Tongue (tissue), 2 donors: ENCODE results near the gene PDZD7. TPM values are rescaled to one million over a fixed set of nuclear protein-coding genes. Genes with fewer than 3 reads are reported as not detected.

Experiments
- DNase-seq: peaks from one replicate; pipeline ENCODE4 v3.0.0-alpha.2; 2015
- total RNA-seq: library from RNA; depleted of rRNA; stranded (reverse); fragments of >200 nt; gene quantifications from one replicate; pipeline ENCODE4 v1.2.3, GENCODE V29; 2014

The PDZD7 gene
- total RNA-seq, 1 donor from 2014 or later: not detected

DNA sequence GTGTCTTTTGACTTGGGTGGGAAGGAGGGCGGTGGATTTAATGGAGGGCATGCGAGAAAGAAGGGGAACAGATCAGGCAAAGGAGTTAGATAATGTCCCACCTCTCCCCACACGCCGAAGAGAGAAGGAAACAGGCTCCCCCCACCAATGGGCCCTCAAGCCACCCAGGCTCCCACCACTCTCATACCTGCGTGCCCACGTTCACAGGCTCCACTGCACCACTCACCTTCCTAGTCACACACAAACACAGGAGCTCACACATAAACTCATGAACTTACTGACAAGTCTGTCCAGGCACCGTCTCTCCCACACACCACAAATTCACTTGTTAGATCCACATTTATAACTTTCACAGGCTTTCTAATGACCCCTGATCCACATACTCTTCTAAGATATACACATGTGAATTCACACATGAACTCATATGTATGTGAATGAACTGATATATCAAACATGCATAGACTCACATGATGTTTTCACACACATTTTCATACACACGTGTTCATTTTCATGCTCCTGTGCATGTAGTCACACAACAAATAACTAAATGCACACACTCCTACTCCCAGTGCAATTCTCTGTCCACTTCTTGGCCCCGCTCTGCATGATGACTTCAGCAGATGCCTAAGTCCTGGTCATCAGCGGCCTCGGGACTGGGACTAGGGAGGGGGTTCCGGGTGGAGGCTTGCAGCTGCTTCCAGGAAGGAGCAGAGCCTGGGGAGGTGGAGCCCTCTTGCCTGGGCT lies 29.8 kb downstream of the PDZD7 start:
- DNase-seq: peak; percentile 90

- DNase-seq: peak; percentile 63
Observed at GRCh38 chr10:101000127-101000914, 30.6 kb downstream of the PDZD7 start.

DNA sequence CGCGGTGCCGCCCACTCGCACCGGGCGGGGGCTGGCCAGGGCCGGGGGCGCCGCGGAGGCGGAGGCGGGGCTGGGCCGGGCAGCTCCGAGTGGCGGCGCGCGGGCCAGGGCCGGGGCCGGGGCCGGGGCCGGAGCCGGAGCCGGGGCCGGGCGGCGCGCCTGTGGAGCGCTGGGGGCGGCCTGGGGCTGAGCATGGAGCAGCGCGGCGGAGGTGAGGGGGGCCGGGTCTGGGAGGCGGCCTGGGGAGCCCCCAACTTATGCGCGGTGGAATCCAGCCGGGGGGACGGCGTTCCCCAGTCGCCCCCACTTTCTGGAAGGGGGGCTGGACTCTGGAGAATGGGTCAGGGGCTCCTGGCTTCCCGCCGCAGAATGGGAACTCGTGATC lies 31.2 kb downstream of the PDZD7 start, which contains the start of gene LZTS2:
LZTS2 (plus strand) TSS at position 67 of the 385 bp plus-strand sequence. CDS start 2,731 bp downstream, outside the sequence.
- DNase-seq: no peak

GRCh38 chr10:100998991-100999741 lies 31.8 kb downstream of the PDZD7 start:
- peak; percentile 93 for DNase-seq

- DNase-seq: peak; percentile 66
Observed at GRCh38 chr10:100998183-100998990, 32.5 kb downstream of the PDZD7 start.

GRCh38 chr10:100997360-100998182 lies 33.4 kb downstream of the PDZD7 start:
- peak; percentile 98 for DNase-seq

DNA sequence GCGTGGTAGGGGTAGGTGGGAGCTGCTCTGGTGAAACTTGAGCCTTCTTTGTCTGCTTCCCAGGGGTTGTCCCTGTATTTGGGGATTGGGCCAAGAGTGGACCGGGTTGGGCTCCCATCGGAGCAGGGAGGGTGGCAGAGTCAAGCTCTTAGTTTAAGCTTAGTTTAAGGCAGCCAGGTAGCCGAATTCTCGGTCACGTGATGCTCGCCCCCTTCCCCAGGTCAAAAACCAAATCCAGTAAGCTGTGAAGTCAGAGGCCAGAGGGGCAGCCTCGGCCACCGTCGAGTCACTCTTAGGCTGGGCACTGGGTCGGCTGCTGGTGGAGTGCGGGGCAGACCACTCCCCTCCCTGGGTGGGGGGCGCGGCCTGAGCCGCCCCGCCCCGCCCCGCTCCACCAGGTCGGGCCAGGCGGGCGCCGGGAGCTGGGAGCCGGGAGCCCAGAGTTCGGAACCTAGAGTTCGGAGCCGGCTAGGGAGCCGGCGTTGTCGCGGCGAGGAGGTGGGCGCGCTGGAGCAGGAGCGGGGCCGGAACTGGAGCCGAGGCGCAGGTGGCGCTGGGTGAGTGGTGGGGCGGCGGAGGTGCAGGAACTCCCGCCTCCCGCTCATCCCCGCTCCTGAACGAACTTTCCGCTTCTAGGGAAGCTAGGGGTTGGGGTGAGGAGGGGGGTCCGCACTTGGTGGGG lies 34.1 kb downstream of the PDZD7 start:
- peak; percentile 49 for DNase-seq

DNA sequence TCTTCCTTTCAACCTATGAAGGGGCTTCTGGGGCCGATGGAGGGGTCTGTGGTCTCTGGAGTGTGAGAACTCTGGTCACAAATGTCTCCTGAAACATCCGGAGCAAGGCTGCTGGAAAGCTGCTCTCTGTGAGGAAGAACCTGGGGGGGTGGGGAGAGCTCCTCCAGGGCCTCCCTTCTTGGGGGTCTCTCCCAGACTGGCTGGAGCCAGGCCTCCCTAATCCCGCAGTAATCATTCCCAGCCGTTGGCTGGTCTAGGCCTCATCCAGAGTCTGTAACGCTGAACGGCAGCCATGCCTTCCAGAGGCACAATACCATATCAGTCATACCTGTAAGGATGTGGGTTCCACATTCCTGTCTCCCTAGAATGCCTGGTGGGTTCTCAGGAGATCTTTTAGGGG lies 35.7 kb downstream of the PDZD7 start:
- DNase-seq: peak; percentile 37

DNA sequence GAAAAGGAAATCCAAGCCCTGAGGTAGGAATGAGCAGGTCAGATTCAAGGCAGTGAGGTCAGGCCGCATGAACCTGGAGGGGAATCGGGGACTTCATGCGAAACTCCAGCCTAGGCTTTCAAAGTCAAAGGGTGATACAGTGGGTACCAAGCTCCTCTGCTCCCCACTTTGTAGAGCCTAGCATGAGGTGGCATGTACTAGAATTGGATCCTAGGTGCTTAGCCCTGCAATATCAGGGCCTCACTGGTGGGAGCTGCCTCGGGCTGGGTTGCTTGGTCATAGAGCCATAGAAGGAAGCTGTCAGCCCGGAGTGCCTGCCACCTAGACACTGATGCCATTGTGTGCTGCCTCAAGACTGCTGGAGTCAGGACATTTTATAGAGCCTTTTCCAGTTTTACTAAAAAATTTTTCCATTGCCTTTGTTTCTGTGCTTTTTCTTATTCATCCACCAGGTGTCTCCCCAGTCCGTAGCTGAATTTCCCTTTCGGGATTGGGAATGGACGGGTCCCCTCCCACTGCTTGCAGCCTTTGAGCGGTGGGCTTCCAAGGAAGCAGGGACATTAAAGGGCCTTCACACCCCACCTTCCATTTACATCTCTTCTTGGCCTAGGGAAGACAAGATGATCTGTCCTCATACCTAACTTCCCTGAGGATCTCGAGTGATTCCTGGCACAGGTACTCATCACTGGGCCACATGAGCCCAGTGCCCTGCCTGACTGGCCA lies 36.8 kb downstream of the PDZD7 start:
- peak; percentile 80 for DNase-seq

- no peak for DNase-seq
Observed at GRCh38 chr10:100989088-100989487, 41.8 kb downstream of the PDZD7 start.

DNA sequence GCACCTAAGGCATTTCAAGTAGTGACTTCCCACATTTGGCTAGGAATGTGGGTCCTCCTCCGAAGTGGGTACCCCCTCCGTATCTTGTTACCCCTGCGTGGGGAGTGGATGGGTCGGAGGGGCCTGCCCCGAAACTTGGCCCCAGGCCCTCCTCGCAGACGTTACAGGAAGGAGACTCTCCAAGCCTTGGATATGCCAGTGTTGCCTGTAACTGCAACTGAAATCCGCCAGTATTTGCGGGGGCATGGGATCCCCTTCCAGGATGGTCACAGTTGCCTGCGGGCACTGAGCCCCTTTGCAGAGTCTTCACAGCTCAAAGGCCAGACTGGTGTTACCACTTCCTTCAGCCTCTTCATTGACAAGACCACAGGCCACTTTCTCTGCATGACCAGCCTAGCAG lies 42.8 kb downstream of the PDZD7 start:
- DNase-seq: no peak

DNA sequence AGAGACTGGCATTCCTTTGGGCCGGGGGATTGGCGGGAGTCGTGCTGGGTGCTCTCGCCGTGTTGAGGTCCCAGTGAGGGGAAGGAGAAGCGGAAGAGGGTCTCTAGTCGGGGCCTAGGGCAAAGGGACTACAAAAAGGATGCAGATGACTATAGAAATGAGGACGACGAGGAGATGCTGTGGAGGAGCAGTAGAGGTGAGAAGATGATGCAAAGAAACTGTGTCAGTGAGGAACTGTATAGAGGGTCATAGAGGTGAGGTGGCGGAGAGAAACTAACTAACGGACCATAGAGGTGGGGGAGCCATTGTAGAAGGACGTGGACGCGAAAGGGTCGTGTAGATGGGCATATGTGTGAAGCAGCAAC lies 43.3 kb downstream of the PDZD7 start:
- no peak for DNase-seq

DNA sequence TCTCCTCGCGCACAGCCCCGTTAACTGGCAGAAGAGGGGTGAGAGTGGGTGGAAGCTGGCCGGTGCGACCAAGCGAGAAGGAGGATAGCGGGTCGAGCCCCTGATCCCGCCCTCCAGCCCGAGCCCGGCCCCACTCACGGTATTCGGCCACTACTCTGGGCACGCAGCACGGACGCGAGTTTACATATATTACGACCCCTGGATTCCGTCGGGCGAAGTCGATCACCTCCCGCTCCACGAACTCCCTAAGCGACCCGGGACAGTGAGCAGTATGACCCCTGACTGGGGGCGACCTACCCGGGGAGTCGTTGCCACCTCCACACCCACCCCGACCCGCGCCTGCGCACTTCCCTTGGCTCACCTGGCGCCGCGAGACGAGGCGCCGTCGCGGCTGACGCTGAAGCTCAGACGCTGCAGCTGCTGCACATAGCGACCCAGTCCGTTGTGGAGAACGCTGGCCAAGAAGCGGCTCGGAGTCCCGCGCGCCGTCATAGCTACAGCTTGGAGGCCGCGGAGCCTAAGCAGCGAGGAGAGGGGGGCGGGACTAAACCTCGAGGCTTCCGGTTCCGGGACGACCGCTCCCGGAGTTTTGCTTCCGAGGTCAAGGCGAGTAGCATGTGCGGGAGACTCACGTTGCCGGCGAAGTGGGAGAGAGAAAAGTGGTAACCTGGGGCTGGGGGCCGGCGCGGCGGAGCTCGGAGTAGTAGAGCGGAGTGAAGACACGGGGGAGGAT lies 43.8 kb downstream of the PDZD7 start, which contains the start of the genes MRPL43 and TWNK:
MRPL43 (minus strand) TSS at position 546 of the 733 bp plus-strand sequence; CDS start at position 492, 54 bp downstream.
TWNK (plus strand) TSS at position 592 of the 733 bp plus-strand sequence. CDS start 668 bp downstream, outside the sequence.
- peak; percentile 93 for DNase-seq

- no peak for DNase-seq
Observed at GRCh38 chr10:100986623-100986951, 44.3 kb downstream of the PDZD7 start.

GRCh38 chr10:100985336-100985735 lies 45.6 kb downstream of the PDZD7 start:
- DNase-seq: no peak

GRCh38 chr10:100984672-100985177 lies 46.2 kb downstream of the PDZD7 start:
- DNase-seq: no peak

DNA sequence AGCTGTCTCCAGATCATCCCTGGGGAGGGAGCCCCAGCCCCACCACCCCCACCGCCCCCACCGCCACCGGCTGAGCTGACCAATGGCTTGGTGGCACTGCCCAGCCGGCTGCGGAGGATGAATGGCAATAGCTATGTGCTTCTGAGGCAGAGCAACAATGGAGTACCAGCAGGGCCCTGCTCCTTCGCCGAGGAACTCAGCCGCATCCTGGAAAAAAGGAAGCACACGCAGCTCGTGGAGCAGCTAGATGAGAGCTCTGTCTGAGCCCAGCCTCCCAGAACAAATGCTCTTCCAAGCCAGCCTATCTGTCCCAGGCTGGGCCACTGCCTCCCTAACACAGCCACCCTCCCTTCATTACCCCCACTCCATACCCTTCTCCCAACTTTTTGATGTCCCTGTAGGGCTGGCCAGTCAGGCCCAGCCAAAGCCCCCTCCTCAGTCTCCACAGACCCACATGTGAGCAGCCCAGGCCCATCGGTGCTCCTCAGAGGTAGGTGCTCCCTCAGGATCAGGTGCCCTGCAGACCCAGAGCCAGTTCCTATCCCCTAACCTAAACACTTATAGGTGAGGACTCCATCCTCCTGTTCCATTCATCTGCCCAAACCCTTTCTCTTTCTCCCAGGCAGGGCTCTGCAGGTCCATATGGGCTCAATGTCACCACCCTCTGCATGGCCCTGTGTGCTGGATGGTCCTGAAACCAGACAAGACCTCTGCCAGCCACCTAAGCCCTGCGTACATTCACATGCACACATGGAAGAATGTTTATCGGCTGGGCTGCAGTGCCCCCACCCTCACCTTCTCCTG lies 46.9 kb downstream of the PDZD7 start:
- DNase-seq: no peak
